Bronchial epithelial cell (primary cell): Measurements from ENCODE around the gene EFCAB13. TPM values are rescaled to one million over a fixed set of nuclear protein-coding genes. Genes with fewer than 3 reads are reported as not detected.
A peak's percentile ranks its signal among the peaks of the same experiment; 100 is the strongest.

Experiments
- DNase-seq: peaks from one replicate; pipeline ENCODE4 v3.0.0-alpha.2; 2010; ENCODE audit warnings: low read depth
- FAIRE-seq: peaks from 2 replicates; lab custom pipeline; 2011; peaks lifted over from hg19 to GRCh38; lab: Jason Lieb, UNC
- H3K27me3 ChIP-seq: 2 replicates; pipeline ENCODE4 v1.5.1; 2011; ENCODE audit warnings: low read length; ENCODE audit not compliant: control insufficient read depth, insufficient read depth
- H3K36me3 ChIP-seq: 2 replicates; pipeline ENCODE4 v1.5.1; 2011; ENCODE audit warnings: low read length; ENCODE audit not compliant: control insufficient read depth, insufficient read depth
- H3K4me3 ChIP-seq: 2 replicates; pipeline ENCODE4 v1.5.1; 2011; ENCODE audit warnings: mild to moderate bottlenecking, low read depth, low read length, control low read depth
- CTCF ChIP-seq: IDR thresholded peaks from 2 replicates; pipeline ENCODE4 v1.5.1; 2011; ENCODE audit warnings: mild to moderate bottlenecking, moderate library complexity, low read length, control low read depth, inconsistent platforms; ENCODE audit not compliant: insufficient read depth, severe bottlenecking
- total RNA-seq: library from RNA; depleted of rRNA; stranded (reverse); fragments of >200 nt; gene quantifications from 2 replicates; pipeline ENCODE4 v1.2.1, GENCODE V29; 2014

The EFCAB13 gene
- total RNA-seq, 1 donor from 2014 or later, result 0.26 TPM

DNA sequence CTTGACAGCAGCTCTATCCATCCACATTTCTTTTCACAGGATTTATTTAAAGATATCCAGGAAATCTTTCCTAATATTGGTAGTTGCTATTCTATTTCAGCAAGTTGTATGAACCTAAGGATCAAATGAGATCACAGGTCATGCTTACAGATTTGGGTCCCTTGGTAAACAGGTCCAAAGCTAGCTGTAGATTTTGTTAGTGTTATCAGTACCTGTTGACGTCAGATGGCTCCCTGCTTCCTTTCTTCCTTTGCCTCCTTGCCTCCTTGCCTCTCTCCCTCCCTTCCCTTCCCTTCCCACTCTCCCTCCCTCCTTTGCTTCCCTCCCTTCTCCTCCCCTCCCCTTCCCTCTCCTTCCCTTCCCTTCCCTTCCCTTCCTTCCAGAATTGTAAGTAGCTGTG, 76.6 kb downstream of the EFCAB13 start:
- no peak for TF ChIP-seq CTCF
- H3K36me3 ChIP-seq, result no peaks in the 10 kb centered on the region
- FAIRE-seq, result peak; percentile 50
- no peak for DNase-seq
- H3K4me3 ChIP-seq, result no peak overlapping the region
- no peaks in the 10 kb centered on the region for H3K27me3 ChIP-seq

GRCh38 chr17:47401100-47401499, 77.3 kb downstream of the EFCAB13 start:
- H3K27me3 ChIP-seq, result no peaks in the 10 kb centered on the region
- TF ChIP-seq CTCF, result no peak
- no peak for DNase-seq
- FAIRE-seq, result no peak
- no peaks in the 10 kb centered on the region for H3K36me3 ChIP-seq
- no peak overlapping the region for H3K4me3 ChIP-seq

DNA sequence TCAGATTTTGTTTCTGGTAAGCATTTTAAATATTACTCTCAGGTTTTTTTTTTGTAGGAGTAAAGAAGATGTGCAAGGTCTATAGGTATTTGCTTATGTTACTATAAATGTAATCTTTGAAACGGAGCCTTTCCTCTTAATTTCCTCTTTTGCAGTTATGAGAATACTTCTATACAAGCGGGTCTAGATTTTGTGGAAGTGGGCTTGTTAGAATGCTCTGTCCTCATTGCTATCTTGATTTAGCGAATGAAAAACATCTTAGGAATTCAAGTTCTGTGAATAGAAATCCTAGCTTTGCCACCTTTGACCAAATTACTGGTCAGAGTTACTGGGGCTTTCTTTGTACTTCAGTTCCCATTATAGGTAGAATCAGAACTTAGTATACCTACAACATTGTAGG, 80.3 kb downstream of the EFCAB13 start:
- Histone ChIP-seq H3K36me3 (no peaks in the 10 kb centered on the region), H3K27me3 (no peaks in the 10 kb centered on the region), H3K4me3 (no peak overlapping the region)
- no peak for FAIRE-seq
- no peak for DNase-seq
- TF ChIP-seq CTCF, result no peak

DNA sequence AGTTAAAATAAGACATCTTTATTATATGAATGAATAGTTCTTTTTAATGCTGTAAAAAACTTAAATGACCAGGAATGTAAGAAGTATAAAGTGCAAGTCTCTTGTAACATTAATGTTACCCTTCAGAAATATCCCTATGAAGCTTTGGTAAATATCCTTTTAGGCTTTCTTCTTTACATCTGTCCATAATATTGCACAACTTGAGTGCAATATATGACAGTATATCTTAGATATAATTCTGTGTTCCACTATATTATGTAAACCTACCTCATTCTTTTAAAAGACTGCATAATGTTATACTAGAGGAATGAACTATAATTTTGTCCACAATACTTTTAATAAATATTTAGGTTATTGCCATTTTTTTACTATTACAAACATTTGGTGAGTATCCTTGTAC, 81.1 kb downstream of the EFCAB13 start:
- no peak for FAIRE-seq
- H3K36me3 ChIP-seq, result no peaks in the 10 kb centered on the region
- DNase-seq, result no peak
- H3K4me3 ChIP-seq, result no peak overlapping the region
- no peak for TF ChIP-seq CTCF
- no peaks in the 10 kb centered on the region for H3K27me3 ChIP-seq

DNA sequence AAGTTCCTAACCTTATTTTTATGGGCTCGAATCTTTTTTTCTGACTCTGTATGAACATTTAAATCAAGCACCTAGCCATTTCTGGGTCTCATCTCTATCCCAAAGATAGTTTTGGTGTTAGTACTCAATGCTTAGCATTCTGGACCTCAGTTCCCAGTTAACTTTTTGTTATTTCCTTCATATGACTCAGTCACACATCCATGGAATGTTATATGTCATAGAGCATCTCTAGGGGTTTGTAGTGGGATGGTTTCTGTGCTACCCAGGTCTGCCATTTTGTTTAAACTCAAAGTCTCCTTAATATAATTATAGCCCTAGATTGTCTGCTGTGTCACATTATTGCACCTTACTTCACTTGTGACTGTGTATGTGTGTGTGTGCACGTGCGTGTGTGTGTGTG, 90.1 kb downstream of the EFCAB13 start:
- no peak overlapping the region for H3K4me3 ChIP-seq
- no peak for DNase-seq
- TF ChIP-seq CTCF, result no peak
- no peaks in the 10 kb centered on the region for H3K36me3 ChIP-seq
- no peak for FAIRE-seq
- H3K27me3 ChIP-seq, result no peaks in the 10 kb centered on the region

GRCh38 chr17:47414612-47415011, 90.9 kb downstream of the EFCAB13 start:
- Histone ChIP-seq H3K27me3 (no peaks in the 10 kb centered on the region), H3K4me3 (no peak overlapping the region), H3K36me3 (no peaks in the 10 kb centered on the region)
- FAIRE-seq (no peak), DNase-seq (no peak)
- TF ChIP-seq CTCF, result no peak
